Loucy (cell line): ENCODE results near the gene SLC7A1.

Source experiments
- H2AFZ ChIP-seq: fragments of 200-600 bp; sonication (generic); 2 replicates; pipeline ENCODE4 v1.6.0; 2016; ENCODE audit warnings: antibody characterized with exemption, mild to moderate bottlenecking, low read length, moderate library complexity
- H3F3A ChIP-seq: fragments of 200-600 bp; 2 replicates; pipeline ENCODE4 v1.6.0; 2016; ENCODE audit warnings: antibody characterized with exemption, low read depth, mild to moderate bottlenecking
- H3K27me3 ChIP-seq: fragments of 200-600 bp; sonication (generic); 2 replicates; pipeline ENCODE4 v1.6.1; 2014; ENCODE audit warnings: low read length, mild to moderate bottlenecking; ENCODE audit not compliant: insufficient read depth, poor library complexity, severe bottlenecking
- H3K36me3 ChIP-seq: fragments of 200-600 bp; sonication (generic); 2 replicates; pipeline ENCODE4 v1.6.1; 2016; ENCODE audit warnings: low read length; ENCODE audit not compliant: insufficient read depth
- H3K4me1 ChIP-seq: fragments of 200-600 bp; sonication (generic); 2 replicates; pipeline ENCODE4 v1.5.1; 2014; ENCODE audit warnings: low read length, mild to moderate bottlenecking; ENCODE audit not compliant: insufficient read depth, poor library complexity, severe bottlenecking
- H3K4me2 ChIP-seq: fragments of 200-600 bp; sonication (generic); 2 replicates; pipeline ENCODE4 v1.6.0; 2014; ENCODE audit warnings: antibody characterized with exemption, low read length, low read depth, mild to moderate bottlenecking; ENCODE audit not compliant: poor library complexity, severe bottlenecking
- H3K4me3 ChIP-seq: fragments of 200-600 bp; sonication (generic); 2 replicates; pipeline ENCODE4 v1.5.1; 2014; ENCODE audit warnings: low read length, mild to moderate bottlenecking, mixed read lengths; ENCODE audit not compliant: poor library complexity, severe bottlenecking
- H3K79me2 ChIP-seq: fragments of 200-600 bp; sonication (generic); 2 replicates; pipeline ENCODE4 v1.6.1; 2014; ENCODE audit warnings: low read length; ENCODE audit not compliant: insufficient read depth
- H3K9ac ChIP-seq: fragments of 200-600 bp; sonication (generic); 2 replicates; pipeline ENCODE4 v1.6.0; 2014; ENCODE audit warnings: mild to moderate bottlenecking, low read depth, low read length, moderate library complexity; ENCODE audit not compliant: poor library complexity, severe bottlenecking
- H3K9me2 ChIP-seq: fragments of 200-600 bp; sonication (generic); replicated peaks from 2 replicates; pipeline ENCODE4 v1.6.1; 2016; ENCODE audit warnings: low read depth, low read length, mixed read lengths
- H3K9me3 ChIP-seq: fragments of 200-600 bp; sonication (generic); 2 replicates; pipeline ENCODE4 v1.6.1; 2014; ENCODE audit warnings: mild to moderate bottlenecking, antibody characterized with exemption, low read length, low read depth; ENCODE audit not compliant: insufficient read depth
- H4K20me1 ChIP-seq: fragments of 200-600 bp; sonication (generic); 2 replicates; pipeline ENCODE4 v1.6.0; 2014; ENCODE audit warnings: antibody characterized with exemption, low read length, mild to moderate bottlenecking; ENCODE audit not compliant: insufficient read depth, poor library complexity, severe bottlenecking
- EZH2phosphoT487 ChIP-seq: fragments of 200-600 bp; IDR thresholded peaks from 2 replicates; pipeline ENCODE4 v1.6.1; 2018; ENCODE audit warnings: antibody characterized with exemption, mild to moderate bottlenecking, moderate library complexity, borderline replicate concordance
- TF ChIP-seq, protein P1 (sequence below): fragments of 200-600 bp; sonication (generic); conservative IDR thresholded peaks from 2 replicates; pipeline ENCODE4 v1.5.1; 2014; ENCODE audit warnings: mild to moderate bottlenecking, antibody characterized with exemption, low read length

The SLC7A1 gene

DNA sequence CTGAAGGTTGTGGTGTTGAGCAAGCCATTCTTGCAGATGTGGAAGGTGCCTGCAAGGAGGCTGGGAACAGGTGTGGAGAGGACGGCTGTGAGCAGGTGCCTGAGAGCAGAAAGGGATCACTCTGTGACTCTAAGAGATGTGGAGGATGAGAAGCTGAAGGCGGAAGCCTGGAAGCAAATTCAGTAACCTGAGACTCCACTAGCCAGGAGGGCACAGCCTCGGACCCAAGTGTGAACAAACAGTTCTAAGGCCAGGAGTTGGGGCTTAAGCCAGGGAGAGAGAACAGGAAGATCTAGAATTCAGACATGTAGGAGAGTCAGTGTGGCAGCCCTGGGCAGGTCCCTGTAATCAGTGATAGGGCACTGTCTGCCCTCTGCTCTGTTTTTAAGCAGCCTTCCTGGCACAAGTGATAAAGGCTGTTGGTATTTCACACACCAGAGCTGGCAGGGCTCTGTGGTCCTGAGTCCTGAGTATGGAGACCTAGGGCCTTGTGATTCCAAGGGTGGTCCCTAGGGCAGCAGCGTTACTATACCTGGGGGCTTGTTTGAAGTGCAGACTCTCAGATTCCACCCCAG, 131.3 kb downstream of the SLC7A1 start:
- TF ChIP-seq, protein P1, sequence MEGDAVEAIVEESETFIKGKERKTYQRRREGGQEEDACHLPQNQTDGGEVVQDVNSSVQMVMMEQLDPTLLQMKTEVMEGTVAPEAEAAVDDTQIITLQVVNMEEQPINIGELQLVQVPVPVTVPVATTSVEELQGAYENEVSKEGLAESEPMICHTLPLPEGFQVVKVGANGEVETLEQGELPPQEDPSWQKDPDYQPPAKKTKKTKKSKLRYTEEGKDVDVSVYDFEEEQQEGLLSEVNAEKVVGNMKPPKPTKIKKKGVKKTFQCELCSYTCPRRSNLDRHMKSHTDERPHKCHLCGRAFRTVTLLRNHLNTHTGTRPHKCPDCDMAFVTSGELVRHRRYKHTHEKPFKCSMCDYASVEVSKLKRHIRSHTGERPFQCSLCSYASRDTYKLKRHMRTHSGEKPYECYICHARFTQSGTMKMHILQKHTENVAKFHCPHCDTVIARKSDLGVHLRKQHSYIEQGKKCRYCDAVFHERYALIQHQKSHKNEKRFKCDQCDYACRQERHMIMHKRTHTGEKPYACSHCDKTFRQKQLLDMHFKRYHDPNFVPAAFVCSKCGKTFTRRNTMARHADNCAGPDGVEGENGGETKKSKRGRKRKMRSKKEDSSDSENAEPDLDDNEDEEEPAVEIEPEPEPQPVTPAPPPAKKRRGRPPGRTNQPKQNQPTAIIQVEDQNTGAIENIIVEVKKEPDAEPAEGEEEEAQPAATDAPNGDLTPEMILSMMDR: no peak
- no peak for TF ChIP-seq EZH2phosphoT487
- H3K4me1 ChIP-seq: peaks cover 10% of the 10 kb centered on the region
- no peaks in the 10 kb centered on the region for H4K20me1 ChIP-seq
- no peaks in the 10 kb centered on the region for H3K9me2 ChIP-seq
- H3K79me2 ChIP-seq: no peaks in the 10 kb centered on the region
- H3F3A ChIP-seq: no peaks in the 10 kb centered on the region
- H2AFZ ChIP-seq: no peak overlapping the region
- no peak overlapping the region for H3K9ac ChIP-seq
- no peaks in the 10 kb centered on the region for H3K36me3 ChIP-seq
- H3K4me2 ChIP-seq: no peak overlapping the region
- H3K4me3 ChIP-seq: no peak overlapping the region
- no peaks in the 10 kb centered on the region for H3K27me3 ChIP-seq
- no peaks in the 10 kb centered on the region for H3K9me3 ChIP-seq

DNA sequence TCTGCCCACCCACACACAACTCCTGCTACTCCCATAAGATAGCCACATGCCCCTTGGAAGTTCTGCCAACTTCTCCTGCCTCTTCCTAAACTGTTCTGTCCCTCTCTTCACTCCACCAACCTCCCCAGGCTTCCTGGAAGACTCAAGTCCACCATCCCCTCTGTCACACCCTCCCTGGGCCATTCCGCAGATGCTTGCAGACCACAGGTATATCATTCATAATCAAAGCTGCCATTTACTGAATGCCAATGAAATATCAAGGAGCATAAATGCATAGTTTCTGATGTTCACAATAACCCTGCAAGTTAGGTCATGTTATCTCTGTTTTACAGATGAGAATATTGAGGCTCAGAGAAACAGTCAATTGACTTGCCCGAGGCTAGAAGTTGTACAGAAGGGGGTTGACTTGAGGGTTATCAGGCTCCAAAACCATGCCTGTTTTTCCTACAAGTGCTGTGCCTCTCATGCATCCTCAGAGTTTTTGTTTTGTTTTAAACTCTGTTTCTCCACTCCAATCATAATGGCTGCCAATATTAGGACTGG, 135.6 kb downstream of the SLC7A1 start:
- Histone ChIP-seq H3K9me3 (no peaks in the 10 kb centered on the region), H2AFZ (peak overlapping the region; percentile 20; the same call in 1 of the 2 replicates), H3F3A (peaks cover 4% of the 10 kb centered on the region; the same call in 1 of the 2 replicates), H3K79me2 (no peaks in the 10 kb centered on the region), H3K36me3 (no peaks in the 10 kb centered on the region), H3K27me3 (no peaks in the 10 kb centered on the region), H3K9me2 (no peaks in the 10 kb centered on the region), H3K4me3 (no peak overlapping the region), H3K4me1 (peaks cover 18% of the 10 kb centered on the region), H3K4me2 (no peak overlapping the region), H3K9ac (no peak overlapping the region), H4K20me1 (no peaks in the 10 kb centered on the region)
- TF ChIP-seq, protein P1: no peak
- no peak for TF ChIP-seq EZH2phosphoT487
